H9 (cell line): ENCODE measurements around the gene DISP3. TPM values are rescaled to one million over a fixed set of nuclear protein-coding genes. Genes with fewer than 3 reads are reported as not detected.

Experiments
- DNase-seq: peaks from one replicate; pipeline ENCODE4 v3.0.0-alpha.2; 2017
- H2AFZ ChIP-seq: one replicate; pipeline ENCODE4 v1.6.1; 2013; ENCODE audit warnings: mild to moderate bottlenecking, low read length, control low read depth, moderate library complexity
- H2AK5ac ChIP-seq: 2 replicates; pipeline ENCODE4 v1.6.1; 2013; ENCODE audit warnings: low read length, control low read depth, mixed read lengths; ENCODE audit not compliant: insufficient read length
- H2BK120ac ChIP-seq: one replicate; pipeline ENCODE4 v1.6.1; 2013; ENCODE audit warnings: low read depth, mild to moderate bottlenecking, low read length, control low read depth, inconsistent platforms; ENCODE audit not compliant: poor library complexity, severe bottlenecking
- H2BK12ac ChIP-seq: 2 replicates; pipeline ENCODE4 v1.6.1; 2013; ENCODE audit warnings: low read length, control low read depth, mixed read lengths, low read depth; ENCODE audit not compliant: insufficient read length
- H2BK15ac ChIP-seq: 2 replicates; pipeline ENCODE4 v1.6.1; 2013; ENCODE audit warnings: low read depth, low read length, control low read depth
- H2BK20ac ChIP-seq: one replicate; pipeline ENCODE4 v1.6.1; 2013; ENCODE audit warnings: low read depth, mild to moderate bottlenecking, low read length, control low read depth, inconsistent platforms; ENCODE audit not compliant: poor library complexity, severe bottlenecking
- H2BK5ac ChIP-seq: 2 replicates; pipeline ENCODE4 v1.6.1; 2013; ENCODE audit warnings: low read length, control low read depth, mixed read lengths; ENCODE audit not compliant: insufficient read length
- H3K14ac ChIP-seq: 2 replicates; pipeline ENCODE4 v1.6.1; 2013; ENCODE audit warnings: low read length, control low read depth; ENCODE audit not compliant: insufficient read depth
- H3K18ac ChIP-seq: 2 replicates; pipeline ENCODE4 v1.6.1; 2013; ENCODE audit warnings: low read depth, mild to moderate bottlenecking, mixed read lengths, low read length, control low read depth; ENCODE audit not compliant: insufficient read length
- H3K23ac ChIP-seq: 2 replicates; pipeline ENCODE4 v1.6.1; 2013; ENCODE audit warnings: low read length, control low read depth, mixed read lengths, low read depth; ENCODE audit not compliant: insufficient read length
- H3K23me2 ChIP-seq: 2 replicates; pipeline ENCODE4 v1.6.1; 2013; ENCODE audit warnings: low read depth, mild to moderate bottlenecking, mixed read lengths, low read length, control low read depth; ENCODE audit not compliant: insufficient read length, poor library complexity, severe bottlenecking
- H3K27ac ChIP-seq: 2 replicates; pipeline ENCODE4 v1.5.1; 2013; ENCODE audit warnings: low read length, control low read depth, mixed read lengths, low read depth; ENCODE audit not compliant: insufficient read length
- H3K27me3 ChIP-seq: 2 replicates; pipeline ENCODE4 v1.6.1; 2013; ENCODE audit warnings: low read length, control low read depth, inconsistent platforms; ENCODE audit not compliant: insufficient read depth
- H3K4ac ChIP-seq: 2 replicates; pipeline ENCODE4 v1.6.1; 2013; ENCODE audit warnings: low read depth, mild to moderate bottlenecking, control low read depth, inconsistent platforms, low read length, moderate library complexity
- H3K4me1 ChIP-seq: 2 replicates; pipeline ENCODE4 v1.6.1; 2013; ENCODE audit warnings: low read length, control low read depth, inconsistent platforms; ENCODE audit not compliant: insufficient read depth
- H3K4me2 ChIP-seq: 2 replicates; pipeline ENCODE4 v1.6.1; 2013; ENCODE audit warnings: low read length, control low read depth, mixed read lengths; ENCODE audit not compliant: insufficient read length, insufficient read depth
- H3K56ac ChIP-seq: 2 replicates; pipeline ENCODE4 v1.6.1; 2013; ENCODE audit warnings: low read depth, mild to moderate bottlenecking, mixed read lengths, low read length, control low read depth; ENCODE audit not compliant: insufficient read length
- H3K79me1 ChIP-seq: 2 replicates; pipeline ENCODE4 v1.6.1; 2013; ENCODE audit warnings: low read depth, mild to moderate bottlenecking, moderate library complexity, low read length, control low read depth, inconsistent platforms; ENCODE audit not compliant: insufficient read depth, poor library complexity, severe bottlenecking
- H3K79me2 ChIP-seq: 2 replicates; pipeline ENCODE4 v1.6.1; 2013; ENCODE audit warnings: low read length, control low read depth, inconsistent platforms; ENCODE audit not compliant: insufficient read depth
- H3K9ac ChIP-seq: 2 replicates; pipeline ENCODE4 v1.6.1; 2013; ENCODE audit warnings: low read length, control low read depth, mixed read lengths; ENCODE audit not compliant: insufficient read length; ENCODE audit errors: extremely low read depth
- H3K9me3 ChIP-seq: one replicate; pipeline ENCODE4 v1.6.1; 2013; ENCODE audit warnings: low read depth, low read length, inconsistent platforms; ENCODE audit not compliant: control insufficient read depth
- H3T11ph ChIP-seq: one replicate; pipeline ENCODE4 v1.6.1; 2013; ENCODE audit warnings: mild to moderate bottlenecking, low read length, control low read depth, inconsistent platforms
- H4K20me1 ChIP-seq: one replicate; pipeline ENCODE4 v1.6.1; 2013; ENCODE audit not compliant: control insufficient read depth, insufficient read length, insufficient read depth
- H4K5ac ChIP-seq: 2 replicates; pipeline ENCODE4 v1.6.1; 2013; ENCODE audit warnings: low read depth, mild to moderate bottlenecking, mixed read lengths, low read length, control low read depth; ENCODE audit not compliant: insufficient read length
- H4K8ac ChIP-seq: replicated peaks from 2 replicates; pipeline ENCODE4 v1.6.1; 2013; ENCODE audit warnings: low read length, control low read depth, mixed read lengths, low read depth; ENCODE audit not compliant: insufficient read length
- H4K91ac ChIP-seq: 2 replicates; pipeline ENCODE4 v1.6.1; 2013; ENCODE audit warnings: low read depth, mild to moderate bottlenecking, moderate library complexity, mixed read lengths, low read length, control low read depth; ENCODE audit not compliant: insufficient read length
- H3K27ac Mint-ChIP-seq, 3 experiments: 2 replicates in 2 of 3; 3 replicates in 1 of 3; pipeline ENCODE4 v1.8.0; 2020 to 2021; ENCODE audit warnings: mixed read lengths in 3 of 3, mild to moderate bottlenecking in 1 of 3, moderate library complexity in 1 of 3
- H3K27me3 Mint-ChIP-seq: 2 replicates; pipeline ENCODE4 v1.8.0; 2021; ENCODE audit warnings: low read depth, mild to moderate bottlenecking, moderate library complexity, mixed read lengths
- H3K36me3 Mint-ChIP-seq, 3 experiments: 2 replicates in 2 of 3; 3 replicates in 1 of 3; pipeline ENCODE4 v1.8.0; 2020 to 2021; ENCODE audit warnings: low read depth in 3 of 3, mixed read lengths in 3 of 3; ENCODE audit not compliant: insufficient read depth in 1 of 3
- H3K4me1 Mint-ChIP-seq, 2 experiments: 2 replicates each; pipeline ENCODE4 v1.8.0; 2020; ENCODE audit warnings: mixed read lengths in 2 of 2
- H3K4me3 Mint-ChIP-seq, 2 experiments: 2 replicates in 1 of 2; 3 replicates in 1 of 2; pipeline ENCODE4 v1.8.0; 2020 to 2021; ENCODE audit warnings: mild to moderate bottlenecking in 2 of 2, mixed read lengths in 2 of 2, moderate library complexity in 1 of 2
- H3K9me3 Mint-ChIP-seq, 2 experiments: 2 replicates in 1 of 2; 3 replicates in 1 of 2; pipeline ENCODE4 v1.8.0; 2020; ENCODE audit warnings: mild to moderate bottlenecking in 2 of 2, mixed read lengths in 2 of 2, moderate library complexity in 1 of 2
- CTCF ChIP-seq: fragments of 200-600 bp; sonication (generic); conservative IDR thresholded peaks from 3 replicates; pipeline ENCODE4 v1.8.0; 2021; ENCODE audit warnings: antibody characterized with exemption, mild to moderate bottlenecking
- WGBS: extraction: QIAGEN DNeasy Blood & Tissue Kit; methylation state at CpG from one replicate; pipeline ENCODE4 v1.1.7; 2013; ENCODE audit warnings: missing lambda C conversion rate, low lambda C conversion rate, mixed read lengths; ENCODE audit not compliant: insufficient read length; ENCODE audit errors: extremely low coverage; 5-methylcytosine and 5-hydroxymethylcytosine counted together
- total RNA-seq: library from RNA; stranded (reverse); gene quantifications from 2 replicates; pipeline ENCODE4 v1.2.1, GENCODE V29; 2021

DISP3 gene
- total RNA-seq, 1 experiment from 2014 or later: 3.5 TPM

- no peak for DNase-seq
- no peak overlapping the region for H3K9ac ChIP-seq
- H3K79me2 ChIP-seq: no peaks in the 10 kb centered on the region
Observed at GRCh38 chr1:11569551-11569950, 90.6 kb downstream of the DISP3 start.

More at GRCh38 chr1:11569551-11569950, 90.6 kb downstream of the DISP3 start:
- Histone ChIP-seq H3K27ac (no peak overlapping the region), H3K4me2 (no peak overlapping the region), H2BK15ac (no peak overlapping the region; the same call in 1 of the 2 replicates), H2BK20ac (no peak overlapping the region), H4K5ac (no peak overlapping the region), H3K56ac (no peak overlapping the region), H2AFZ (no peak overlapping the region), H3K23ac (no peak overlapping the region), H3K18ac (no peak overlapping the region), H2BK120ac (no peak overlapping the region), H3K4ac (no peak overlapping the region), H3K4me1 (no peaks in the 10 kb centered on the region), H4K91ac (no peak overlapping the region), H2BK12ac (no peak overlapping the region), H3K27me3 (no peaks in the 10 kb centered on the region), H3K9me3 (no peaks in the 10 kb centered on the region), H2AK5ac (no peak overlapping the region), H2BK5ac (no peak overlapping the region), H3K14ac (no peak overlapping the region), H3K23me2 (no peaks in the 10 kb centered on the region), H4K8ac (no peak overlapping the region), H3T11ph (no peak overlapping the region), H4K20me1 (no peaks in the 10 kb centered on the region), H3K79me1 (no peaks in the 10 kb centered on the region)
- H3K27me3 Mint-ChIP-seq: no peaks in the 10 kb centered on the region
- no peak overlapping the region for H3K4me3 Mint-ChIP-seq
- no CpG with 5 or more reads among the region's 14 CpGs for WGBS
- H3K36me3 Mint-ChIP-seq: no peaks in the 10 kb centered on the region
- H3K4me1 Mint-ChIP-seq: peaks cover 19 to 27% of the 10 kb centered on the region in 2 experiments
- no peak for TF ChIP-seq CTCF
- H3K9me3 Mint-ChIP-seq: no peaks in the 10 kb centered on the region; a peak in 1 of 5 replicates
- no peak overlapping the region for H3K27ac Mint-ChIP-seq
